ENCODE results near the gene CYP2A7.
"Not testable (repeated sequence)": the region's sequence is repeated elsewhere in the genome, so short reads cannot be mapped to it uniquely, and the experiment has no call there.

DNA sequence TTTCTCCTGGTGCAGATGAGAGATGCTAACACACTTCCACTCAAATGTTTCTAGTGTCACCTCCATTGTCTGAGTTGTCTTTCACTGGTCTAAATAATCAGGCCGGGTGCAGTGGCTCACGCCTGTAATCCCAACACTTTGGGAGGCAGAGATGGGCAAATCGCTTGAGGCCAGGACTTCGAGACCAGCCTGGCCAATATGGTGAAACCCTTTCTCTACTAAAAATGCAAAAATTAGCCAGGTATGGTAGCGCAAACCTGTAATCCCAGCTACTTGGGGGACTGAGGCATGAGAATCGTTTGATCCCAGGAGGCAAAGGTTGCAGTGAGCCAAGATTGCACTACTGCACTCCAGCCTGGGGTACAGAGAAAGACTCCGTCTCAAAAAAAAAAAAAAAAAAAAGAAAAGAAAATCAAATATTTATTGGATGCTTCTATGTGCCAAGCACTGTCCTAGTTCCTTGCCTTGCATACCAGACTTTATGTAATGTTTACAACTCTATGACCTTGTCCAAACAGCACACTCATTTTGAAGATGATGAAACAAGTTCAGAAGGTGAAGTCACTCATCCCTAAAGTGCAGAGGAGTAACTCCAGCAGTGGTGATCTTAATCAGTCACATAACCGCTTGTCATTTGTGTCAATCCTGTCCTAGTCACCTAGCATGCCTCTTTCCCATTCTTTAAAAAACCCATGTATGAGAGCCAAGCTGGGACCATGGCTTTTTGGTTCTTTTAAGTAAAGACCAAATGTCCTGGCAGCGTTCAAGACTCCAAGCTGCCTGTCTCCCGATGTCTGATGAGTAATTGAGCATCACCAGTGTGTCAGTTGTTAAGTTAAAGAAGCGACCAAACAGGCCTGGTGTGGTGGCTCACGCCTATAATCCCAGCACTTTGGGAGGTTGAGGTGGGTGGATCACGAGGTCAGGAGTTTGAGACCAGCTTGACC, 15.1 kb upstream of the CYP2A7 start:
- TF ChIP-seq POLR2A (IDR thresholded peaks at IDR 0.05; ENCODE audit: low read length); GATA1 (IDR thresholded peaks at IDR 0.05; ENCODE audit: low read depth, low read length): not testable (repeated sequence)
